Karpas-422 (cell line): ENCODE results near the gene CTNNB1. TPM values are rescaled to one million over a fixed set of nuclear protein-coding genes. Genes with fewer than 3 reads are reported as not detected.

ENCODE experiments used
- DNase-seq: peaks from one replicate; pipeline ENCODE4 v3.0.0-alpha.2; 2015
- H2AFZ ChIP-seq: fragments of 200-600 bp; sonication (generic); 2 replicates; pipeline ENCODE4 v1.6.1; 2014; ENCODE audit warnings: antibody characterized with exemption, low read length, mixed read lengths
- H3K27ac ChIP-seq: fragments of 200-600 bp; sonication (generic); 2 replicates; pipeline ENCODE4 v1.5.1; 2014; ENCODE audit warnings: mild to moderate bottlenecking, low read length, moderate library complexity
- H3K27me3 ChIP-seq: fragments of 200-600 bp; sonication (generic); 2 replicates; pipeline ENCODE4 v1.6.1; 2014; ENCODE audit warnings: low read length, mixed read lengths
- H3K36me3 ChIP-seq: fragments of 200-600 bp; sonication (generic); 2 replicates; pipeline ENCODE4 v1.6.1; 2014; ENCODE audit warnings: low read length, mixed read lengths; ENCODE audit not compliant: insufficient read depth
- H3K4me1 ChIP-seq: fragments of 200-600 bp; sonication (generic); 2 replicates; pipeline ENCODE4 v1.6.1; 2014; ENCODE audit warnings: mild to moderate bottlenecking, low read length, mixed read lengths
- H3K4me2 ChIP-seq: fragments of 200-600 bp; sonication (generic); 2 replicates; pipeline ENCODE4 v1.6.1; 2014; ENCODE audit warnings: low read length, low read depth, mild to moderate bottlenecking; ENCODE audit not compliant: poor library complexity, severe bottlenecking
- H3K4me3 ChIP-seq: fragments of 200-600 bp; sonication (generic); 2 replicates; pipeline ENCODE4 v1.5.1; 2014; ENCODE audit warnings: mild to moderate bottlenecking, antibody characterized with exemption, low read length, mixed read lengths
- H3K79me2 ChIP-seq: fragments of 200-600 bp; sonication (generic); 2 replicates; pipeline ENCODE4 v1.6.1; 2014; ENCODE audit warnings: mild to moderate bottlenecking, low read length, mixed read lengths
- H3K9ac ChIP-seq: fragments of 200-600 bp; sonication (generic); 2 replicates; pipeline ENCODE4 v1.6.0; 2014; ENCODE audit warnings: low read length
- H3K9me2 ChIP-seq: fragments of 200-600 bp; sonication (generic), shearing (Covaris generic); replicated peaks from 2 replicates; pipeline ENCODE4 v1.6.0; 2014; ENCODE audit warnings: mild to moderate bottlenecking, low read length, moderate library complexity; ENCODE audit not compliant: insufficient read depth
- H3K9me3 ChIP-seq: fragments of 300-700, 200-600 bp; sonication (generic); 2 replicates; pipeline ENCODE4 v1.6.1; 2014; ENCODE audit warnings: low read length, mixed read lengths
- H4K20me1 ChIP-seq: fragments of 200-600 bp; sonication (generic); 2 replicates; pipeline ENCODE4 v1.6.1; 2014; ENCODE audit warnings: mild to moderate bottlenecking, antibody characterized with exemption, low read length, low read depth; ENCODE audit not compliant: insufficient read depth
- total RNA-seq: library from RNA; depleted of rRNA; stranded (reverse); fragments of >200 nt; shearing (Covaris generic); gene quantifications from 2 replicates; pipeline ENCODE4 v1.2.3, GENCODE V29; 2014; ENCODE audit warnings: low replicate concordance

The CTNNB1 gene
- total RNA-seq, 1 experiment from 2014 or later: 122 TPM

- H3K4me1 ChIP-seq: peaks cover 41% of the 10 kb centered on the region
- H2AFZ ChIP-seq: no peak overlapping the region
- H3K79me2 ChIP-seq: peaks cover 23% of the 10 kb centered on the region
Observed at GRCh38 chr3:41196499-41197410, 2.5 kb upstream of the CTNNB1 start.

GRCh38 chr3:41198046-41198445 is 1.3 kb upstream of the CTNNB1 start:
- no peak overlapping the region for H2AFZ ChIP-seq
- peaks cover 35% of the 10 kb centered on the region for H3K79me2 ChIP-seq
- no peaks in the 10 kb centered on the region for H3K36me3 ChIP-seq
- peaks cover 53% of the 10 kb centered on the region for H3K4me1 ChIP-seq
- H3K9me2 ChIP-seq: no peaks in the 10 kb centered on the region
- peaks cover 31% of the 10 kb centered on the region for H4K20me1 ChIP-seq
- H3K9me3 ChIP-seq: no peaks in the 10 kb centered on the region
- DNase-seq: no peak
- H3K27me3 ChIP-seq: no peaks in the 10 kb centered on the region
- no peak overlapping the region for H3K9ac ChIP-seq
- no peak overlapping the region for H3K4me3 ChIP-seq
- H3K4me2 ChIP-seq: no peak overlapping the region
- H3K27ac ChIP-seq: no peak overlapping the region

More at GRCh38 chr3:41196499-41197410, 2.5 kb upstream of the CTNNB1 start:
- H3K9me3 ChIP-seq: no peaks in the 10 kb centered on the region
- H3K27ac ChIP-seq: no peak overlapping the region
- no peak overlapping the region for H3K4me2 ChIP-seq
- H3K4me3 ChIP-seq: no peak overlapping the region
- no peaks in the 10 kb centered on the region for H3K36me3 ChIP-seq
- H3K9ac ChIP-seq: no peak overlapping the region
- no peak for DNase-seq
- H4K20me1 ChIP-seq: peaks cover 18% of the 10 kb centered on the region
- no peaks in the 10 kb centered on the region for H3K27me3 ChIP-seq
- no peaks in the 10 kb centered on the region for H3K9me2 ChIP-seq

- no peaks in the 10 kb centered on the region for H3K27me3 ChIP-seq
- peak overlapping the region; percentile 94; the same call in 1 of the 2 replicates for H2AFZ ChIP-seq
- peak overlapping the region; percentile 99 for H3K9ac ChIP-seq
- H3K4me3 ChIP-seq: peak overlapping the region; percentile 91
- peaks cover 54% of the 10 kb centered on the region for H3K4me1 ChIP-seq
- H3K79me2 ChIP-seq: peaks cover 40% of the 10 kb centered on the region
- H3K9me2 ChIP-seq: no peaks in the 10 kb centered on the region
- H4K20me1 ChIP-seq: peaks cover 35% of the 10 kb centered on the region
- H3K27ac ChIP-seq: no peak overlapping the region
- DNase-seq: no peak
- H3K4me2 ChIP-seq: peak overlapping the region; percentile 81
- H3K36me3 ChIP-seq: no peaks in the 10 kb centered on the region
- no peaks in the 10 kb centered on the region for H3K9me3 ChIP-seq
Observed at GRCh38 chr3:41198526-41198925, 779 bp upstream of the CTNNB1 start.

GRCh38 chr3:41199866-41200668 is 762 bp downstream of the CTNNB1 start:
- H3K9me3 ChIP-seq: no peaks in the 10 kb centered on the region
- no peak overlapping the region for H2AFZ ChIP-seq
- peaks cover 56% of the 10 kb centered on the region for H3K79me2 ChIP-seq
- H3K4me3 ChIP-seq: peak overlapping the region; percentile 91
- H3K9ac ChIP-seq: peak overlapping the region; percentile 99
- H4K20me1 ChIP-seq: peaks cover 51% of the 10 kb centered on the region
- no peaks in the 10 kb centered on the region for H3K27me3 ChIP-seq
- H3K9me2 ChIP-seq: no peaks in the 10 kb centered on the region
- peak; percentile 79 for DNase-seq
- peaks cover 53% of the 10 kb centered on the region for H3K4me1 ChIP-seq
- H3K27ac ChIP-seq: peak overlapping the region; percentile 79
- no peaks in the 10 kb centered on the region; the same call in 1 of the 2 replicates for H3K36me3 ChIP-seq
- H3K4me2 ChIP-seq: peak overlapping the region; percentile 81

- Histone ChIP-seq H3K27me3 (no peaks in the 10 kb centered on the region), H3K4me2 (peak overlapping the region; percentile 81), H4K20me1 (peaks cover 56% of the 10 kb centered on the region), H3K79me2 (peaks cover 61% of the 10 kb centered on the region), H3K9me3 (no peaks in the 10 kb centered on the region), H3K36me3 (no peaks in the 10 kb centered on the region; the same call in 1 of the 2 replicates), H2AFZ (no peak overlapping the region), H3K9ac (peak overlapping the region; percentile 99), H3K9me2 (no peaks in the 10 kb centered on the region), H3K4me1 (peaks cover 52% of the 10 kb centered on the region), H3K4me3 (peak overlapping the region; percentile 91), H3K27ac (peak overlapping the region; percentile 44; the same call in 1 of the 2 replicates)
- peak; percentile 55 for DNase-seq
Observed at GRCh38 chr3:41200669-41201021, 1.3 kb downstream of the CTNNB1 start.

GRCh38 chr3:41202075-41202833 is 2.9 kb downstream of the CTNNB1 start:
- Histone ChIP-seq H3K36me3 (no peaks in the 10 kb centered on the region; the same call in 1 of the 2 replicates), H3K9me3 (no peaks in the 10 kb centered on the region), H2AFZ (no peak overlapping the region), H3K27me3 (no peaks in the 10 kb centered on the region), H3K79me2 (peaks cover 78% of the 10 kb centered on the region), H3K9ac (peak overlapping the region; percentile 31; the same call in 1 of the 2 replicates), H3K9me2 (no peaks in the 10 kb centered on the region), H3K4me1 (peaks cover 49% of the 10 kb centered on the region), H4K20me1 (peaks cover 72% of the 10 kb centered on the region), H3K4me2 (peak overlapping the region; percentile 81), H3K4me3 (peak overlapping the region; percentile 91), H3K27ac (no peak overlapping the region)
- no peak for DNase-seq

GRCh38 chr3:41202834-41203345 is 3.6 kb downstream of the CTNNB1 start:
- no peak overlapping the region for H2AFZ ChIP-seq
- peak overlapping the region; percentile 81 for H3K4me2 ChIP-seq
- no peaks in the 10 kb centered on the region for H3K9me3 ChIP-seq
- no peaks in the 10 kb centered on the region; the same call in 1 of the 2 replicates for H3K36me3 ChIP-seq
- H3K9ac ChIP-seq: no peak overlapping the region
- H3K27ac ChIP-seq: no peak overlapping the region
- H3K4me1 ChIP-seq: peaks cover 49% of the 10 kb centered on the region
- H3K27me3 ChIP-seq: no peaks in the 10 kb centered on the region
- no peak for DNase-seq
- H4K20me1 ChIP-seq: peaks cover 78% of the 10 kb centered on the region
- H3K79me2 ChIP-seq: peaks cover 84% of the 10 kb centered on the region
- peak overlapping the region; percentile 91; the same call in 1 of the 2 replicates for H3K4me3 ChIP-seq
- no peaks in the 10 kb centered on the region for H3K9me2 ChIP-seq
